Measurements from ENCODE around the gene PPARG.

DNA sequence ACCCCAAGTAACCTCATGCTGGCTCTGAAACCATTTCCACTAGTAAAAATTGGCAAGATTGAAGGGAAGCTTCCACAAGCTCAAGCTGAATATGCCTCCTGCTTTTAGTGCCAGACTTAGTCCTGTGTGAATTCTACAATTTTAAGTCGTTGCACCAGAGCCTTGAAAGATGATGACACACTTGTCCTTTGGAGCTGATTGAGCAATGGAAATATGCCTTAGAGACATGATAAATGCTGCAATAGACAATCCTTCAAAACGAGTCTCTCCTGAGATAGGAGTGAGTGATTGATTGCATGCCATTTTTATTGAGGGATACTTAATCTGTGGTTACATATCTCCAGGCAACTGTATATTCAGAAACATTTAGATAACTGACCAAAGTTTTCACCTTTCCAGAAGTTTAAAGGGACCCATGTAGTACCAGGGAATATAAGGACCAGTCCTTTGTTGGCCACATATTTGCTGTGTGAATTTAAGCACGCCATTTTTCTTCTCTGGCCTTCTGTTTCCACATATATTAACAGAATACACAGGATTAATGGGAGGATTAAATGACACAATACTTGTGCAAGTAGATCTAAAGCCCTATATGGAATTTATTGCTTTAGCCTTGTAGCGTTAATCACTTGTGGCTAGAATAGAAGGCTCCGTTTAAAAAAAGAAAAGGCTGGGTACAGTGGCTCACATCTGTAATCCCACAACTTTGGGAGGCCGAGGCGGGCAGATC is 65.1 kb downstream of the PPARG start:
- TF ChIP-seq, protein P1, sequence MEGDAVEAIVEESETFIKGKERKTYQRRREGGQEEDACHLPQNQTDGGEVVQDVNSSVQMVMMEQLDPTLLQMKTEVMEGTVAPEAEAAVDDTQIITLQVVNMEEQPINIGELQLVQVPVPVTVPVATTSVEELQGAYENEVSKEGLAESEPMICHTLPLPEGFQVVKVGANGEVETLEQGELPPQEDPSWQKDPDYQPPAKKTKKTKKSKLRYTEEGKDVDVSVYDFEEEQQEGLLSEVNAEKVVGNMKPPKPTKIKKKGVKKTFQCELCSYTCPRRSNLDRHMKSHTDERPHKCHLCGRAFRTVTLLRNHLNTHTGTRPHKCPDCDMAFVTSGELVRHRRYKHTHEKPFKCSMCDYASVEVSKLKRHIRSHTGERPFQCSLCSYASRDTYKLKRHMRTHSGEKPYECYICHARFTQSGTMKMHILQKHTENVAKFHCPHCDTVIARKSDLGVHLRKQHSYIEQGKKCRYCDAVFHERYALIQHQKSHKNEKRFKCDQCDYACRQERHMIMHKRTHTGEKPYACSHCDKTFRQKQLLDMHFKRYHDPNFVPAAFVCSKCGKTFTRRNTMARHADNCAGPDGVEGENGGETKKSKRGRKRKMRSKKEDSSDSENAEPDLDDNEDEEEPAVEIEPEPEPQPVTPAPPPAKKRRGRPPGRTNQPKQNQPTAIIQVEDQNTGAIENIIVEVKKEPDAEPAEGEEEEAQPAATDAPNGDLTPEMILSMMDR (IDR thresholded peaks at IDR 0.05; ENCODE audit: insufficient read depth, low read length), result no peak
- TF ChIP-seq REST (IDR thresholded peaks at IDR 0.05; ENCODE audit: insufficient replicate concordance, low read depth) (no peak), POLR2AphosphoS5 (IDR thresholded peaks at IDR 0.05; ENCODE audit: low read depth) (peak; percentile 51; the same call in 1 of the 2 replicates)
